Activated CD4-positive, alpha-beta T cell treated with anti-CD3 and anti-CD28 coated beads, Interleukin-2, Interleukin-6, amounts not matched to agents 100 ng/mL and 50 ng/mL, durations not matched to agents 16 hours and 8 hours (primary cell): ENCODE measurements around the gene MON2.

ENCODE experiments used
- DNase-seq: peaks from one replicate; pipeline ENCODE4 v3.0.0-alpha.2; 2020

The MON2 gene

DNA sequence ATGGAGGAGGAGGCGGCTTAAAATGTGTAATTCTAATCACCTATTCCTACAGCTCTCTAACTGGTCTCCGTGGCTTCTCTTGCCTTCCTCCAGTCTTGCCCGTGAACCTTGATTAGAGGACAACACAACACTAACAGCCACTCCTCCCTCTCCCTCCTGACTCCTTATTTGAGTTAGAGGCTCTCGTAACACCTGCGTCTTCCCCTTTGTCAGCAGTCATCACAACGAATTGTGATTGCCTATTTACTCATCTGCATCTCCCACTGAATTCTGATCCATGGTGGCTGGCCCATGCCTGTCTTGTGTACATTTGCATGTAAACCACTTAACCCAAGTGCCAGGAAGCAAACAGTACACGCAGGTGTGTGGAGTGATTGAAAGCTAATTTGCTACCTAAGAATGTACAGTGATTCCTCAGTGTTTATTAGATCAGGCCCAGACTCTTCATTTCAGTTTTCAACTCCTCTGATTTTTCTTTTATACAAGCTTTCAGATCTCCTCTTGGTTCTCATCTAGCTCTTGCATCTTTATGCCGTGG, 154.5 kb downstream of the MON2 start:
- DNase-seq = no peak

DNA sequence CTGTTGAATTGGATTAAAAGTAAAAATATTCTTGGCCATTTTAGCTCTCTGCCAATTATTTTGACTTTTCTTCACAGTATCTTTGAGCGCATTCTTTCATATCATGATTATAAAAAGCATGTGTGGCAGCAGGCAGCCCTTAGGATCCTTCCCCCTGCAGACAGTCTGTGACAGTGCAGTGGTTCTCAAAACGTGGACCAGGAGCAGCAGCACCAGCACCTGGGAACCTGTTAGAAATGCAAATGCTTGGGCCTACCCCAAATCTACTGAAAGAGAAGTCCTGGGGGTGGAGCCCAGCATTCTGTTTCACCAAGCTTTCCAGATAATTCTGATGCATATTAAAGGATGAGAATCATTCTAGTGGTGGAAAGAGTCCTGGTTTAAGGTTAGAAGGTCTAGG, 155.6 kb downstream of the MON2 start:
- DNase-seq = no peak

DNA sequence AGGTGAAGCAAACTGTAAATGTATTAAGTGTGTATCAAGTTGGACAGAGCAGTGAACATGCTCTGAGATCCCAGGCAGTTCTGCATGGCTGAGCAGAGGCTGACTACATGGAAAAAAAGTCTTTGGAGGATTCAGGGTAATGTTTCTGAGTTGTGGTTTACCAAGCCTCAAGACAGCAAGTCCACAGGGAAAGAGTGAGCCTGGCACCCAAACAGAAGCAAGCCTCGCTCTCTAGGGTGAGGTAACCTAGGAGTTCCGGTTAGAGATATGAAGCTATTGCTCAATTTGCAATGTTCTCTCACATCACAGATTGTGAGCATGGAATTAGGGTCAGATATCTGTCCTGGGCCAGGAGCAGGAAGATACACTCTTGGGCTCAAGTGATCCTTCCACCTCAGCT, 158.6 kb downstream of the MON2 start:
- DNase-seq = no peak

DNA sequence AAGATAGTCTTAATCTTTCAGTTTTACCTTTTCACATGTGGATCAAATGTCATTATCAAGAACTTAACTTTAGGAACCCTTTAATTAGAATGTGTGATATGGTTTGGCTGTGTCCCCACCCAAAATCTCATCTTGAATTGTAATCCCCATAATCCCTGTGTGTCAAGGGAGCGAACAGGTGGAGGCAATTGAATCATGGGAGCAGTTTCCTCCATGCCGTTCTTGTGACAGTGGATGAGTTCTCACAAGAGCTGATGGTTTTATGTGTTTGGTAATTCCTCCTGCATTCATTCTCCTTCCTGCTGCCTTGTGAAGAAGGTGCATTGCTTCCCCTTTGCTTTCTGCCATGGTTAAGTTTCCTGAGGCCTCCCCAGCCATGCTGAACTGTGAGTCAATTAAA, 160.6 kb downstream of the MON2 start:
- no peak for DNase-seq

DNA sequence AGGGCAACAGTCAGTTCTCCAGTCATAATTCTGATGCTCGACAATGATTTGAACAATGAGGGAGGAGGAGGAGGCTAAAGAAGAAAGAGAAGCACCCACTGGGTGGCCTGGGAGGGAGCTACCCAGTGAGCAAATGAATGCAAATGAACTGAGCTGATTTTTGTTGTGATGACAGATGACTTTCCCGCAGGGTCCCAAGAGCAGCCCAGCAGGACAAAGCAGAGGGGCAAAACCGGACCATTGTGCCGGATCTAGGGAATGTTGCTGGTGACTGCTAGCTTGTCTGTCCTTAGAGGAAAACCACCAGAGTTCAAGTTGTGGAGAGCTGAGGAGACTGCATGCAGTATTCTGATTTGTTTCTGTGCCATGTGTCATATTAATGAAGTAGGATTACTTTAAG, 162.8 kb downstream of the MON2 start:
- DNase-seq = no peak

DNA sequence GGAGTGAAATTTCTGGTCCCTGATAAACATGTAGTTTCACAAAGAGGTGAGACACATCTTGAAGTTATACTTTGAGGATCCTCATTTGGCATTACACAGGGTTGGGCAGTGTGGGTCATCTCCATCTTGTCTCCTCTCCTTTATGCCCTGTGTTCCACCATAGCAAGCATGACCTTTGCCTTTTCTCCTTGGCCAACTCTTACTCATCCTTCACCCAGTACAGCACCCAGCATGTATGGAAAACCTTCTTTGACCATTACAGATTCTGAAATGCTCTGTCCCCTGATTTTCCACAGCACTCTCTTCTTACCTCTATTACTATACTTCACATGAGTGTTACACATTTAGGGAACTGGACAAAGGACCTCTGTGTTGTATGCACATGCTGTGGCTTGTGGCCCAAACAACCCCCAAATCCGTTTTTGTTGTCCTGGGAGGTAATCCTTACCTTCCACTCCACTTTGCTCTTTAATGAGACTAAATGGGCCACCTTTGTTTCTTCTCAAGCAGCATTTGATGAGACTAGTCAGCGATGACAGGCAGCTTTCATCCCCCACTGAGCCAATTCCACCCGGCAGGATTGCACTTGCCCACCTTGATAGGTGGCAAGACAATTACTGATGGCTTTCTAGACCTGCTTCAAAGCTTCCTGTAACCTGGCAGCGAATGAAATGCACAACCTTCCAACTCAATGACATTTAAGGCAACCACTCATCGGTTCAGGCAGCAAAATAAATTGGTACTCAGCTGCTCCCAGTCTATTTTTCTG, 163.5 kb downstream of the MON2 start:
- DNase-seq = no peak

DNA sequence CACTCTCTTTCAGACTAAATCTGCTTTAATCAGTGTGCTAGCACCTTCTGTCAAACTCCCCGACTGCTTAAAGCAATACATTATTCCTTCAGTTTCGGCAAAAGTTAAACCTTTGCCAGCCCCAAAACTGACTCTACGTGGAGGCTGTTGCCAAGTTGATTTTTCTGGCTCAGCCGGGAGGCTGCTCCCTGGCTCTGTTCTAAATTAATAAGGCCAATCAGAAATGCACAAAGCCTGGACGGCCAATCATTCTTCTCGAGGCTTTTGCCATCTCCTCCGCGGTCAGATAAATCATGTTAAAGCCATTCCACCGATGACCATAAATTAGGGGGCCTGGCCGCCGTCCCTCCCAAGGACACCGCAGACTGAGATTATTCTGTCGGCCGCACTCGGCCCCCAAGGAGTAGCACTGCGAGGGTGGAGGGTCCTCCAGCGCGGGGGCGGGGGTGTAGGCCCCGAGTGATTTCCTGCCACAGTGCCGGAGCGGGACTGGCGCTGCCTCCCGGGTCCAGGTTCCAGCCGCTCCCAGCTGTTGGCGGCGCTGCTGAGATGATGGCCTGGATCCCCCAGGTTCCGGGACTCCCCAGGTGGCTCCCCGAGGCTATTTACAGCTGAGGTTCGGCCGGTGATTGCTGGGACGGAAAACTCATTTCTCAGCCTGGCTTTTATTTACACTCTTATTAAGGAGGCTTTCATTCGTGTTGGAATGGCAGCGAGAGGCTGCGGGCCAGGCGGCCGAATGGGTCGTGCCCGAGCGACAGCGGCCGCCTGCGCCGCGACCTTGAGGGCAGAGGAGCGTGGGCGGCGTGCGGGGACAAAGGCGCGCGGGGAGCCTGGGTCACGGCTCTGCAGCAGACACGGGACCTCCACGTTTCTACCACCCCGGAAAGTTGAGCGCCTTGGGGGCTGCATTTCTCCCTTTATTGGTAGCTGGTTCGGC, 165.1 kb downstream of the MON2 start:
- DNase-seq = no peak

DNA sequence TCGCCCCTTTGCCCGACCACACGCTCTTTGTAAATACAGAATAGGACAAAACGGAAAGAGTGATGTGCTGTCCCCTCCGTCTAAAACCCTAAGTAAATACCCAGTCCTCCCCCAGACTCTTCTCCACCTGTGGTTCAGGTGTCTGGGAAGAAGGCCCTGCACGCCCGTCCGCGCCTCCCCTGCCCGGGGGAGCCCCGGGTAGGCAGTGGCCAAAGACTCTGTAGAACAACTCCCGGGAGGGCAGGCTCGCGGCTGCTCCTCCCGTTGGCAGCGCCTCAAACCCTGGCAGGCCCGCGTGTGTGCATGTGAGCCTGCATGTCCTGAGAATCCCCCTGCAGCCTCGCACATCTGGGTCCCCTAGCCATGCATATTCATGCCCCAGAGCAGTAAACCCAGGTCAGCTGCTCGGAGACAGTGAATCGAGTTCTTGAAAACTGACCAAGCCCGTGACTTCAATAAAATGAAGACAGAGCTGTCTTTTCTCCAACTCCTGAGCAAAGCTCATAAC, 165.8 kb downstream of the MON2 start:
- DNase-seq = no peak

DNA sequence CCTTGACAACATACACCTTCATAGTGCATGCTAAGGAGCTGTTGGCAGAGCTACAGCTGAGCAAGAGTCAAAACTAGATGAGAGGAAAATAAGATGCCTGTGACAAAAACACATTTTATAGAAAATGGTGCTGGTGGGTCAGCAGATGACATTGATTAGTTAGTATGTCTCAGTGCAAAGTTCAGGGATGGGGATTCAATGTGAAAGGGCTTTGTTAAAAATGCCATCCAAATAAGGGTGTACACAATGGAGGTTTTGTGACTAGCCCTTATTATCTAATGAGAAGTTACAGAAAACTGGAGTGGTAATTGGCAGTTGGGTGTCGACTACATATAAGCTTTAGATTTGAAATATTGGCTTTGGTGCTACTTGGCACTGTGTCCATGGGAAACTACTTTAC, 169.0 kb downstream of the MON2 start:
- DNase-seq = no peak

DNA sequence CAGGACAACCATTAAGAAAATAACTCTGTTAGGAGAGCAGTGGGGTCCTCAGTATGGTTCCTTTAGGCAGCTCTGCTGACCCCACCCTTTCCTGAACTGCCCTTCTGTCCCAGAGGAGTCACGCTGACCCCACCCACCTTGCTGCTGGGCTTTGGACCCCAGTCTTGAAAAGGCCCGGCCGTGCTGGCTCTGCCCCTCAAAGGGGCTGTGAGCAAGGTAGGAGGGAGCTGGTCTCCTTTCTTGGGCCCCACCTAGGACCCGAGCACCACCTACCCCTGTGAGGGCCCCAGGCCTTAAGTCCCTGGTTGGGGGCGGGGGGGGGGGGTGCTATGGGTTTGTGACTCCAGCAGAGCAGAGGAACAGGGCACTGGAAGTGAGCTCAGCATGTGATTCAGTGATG, 171.1 kb downstream of the MON2 start:
- no peak for DNase-seq

DNA sequence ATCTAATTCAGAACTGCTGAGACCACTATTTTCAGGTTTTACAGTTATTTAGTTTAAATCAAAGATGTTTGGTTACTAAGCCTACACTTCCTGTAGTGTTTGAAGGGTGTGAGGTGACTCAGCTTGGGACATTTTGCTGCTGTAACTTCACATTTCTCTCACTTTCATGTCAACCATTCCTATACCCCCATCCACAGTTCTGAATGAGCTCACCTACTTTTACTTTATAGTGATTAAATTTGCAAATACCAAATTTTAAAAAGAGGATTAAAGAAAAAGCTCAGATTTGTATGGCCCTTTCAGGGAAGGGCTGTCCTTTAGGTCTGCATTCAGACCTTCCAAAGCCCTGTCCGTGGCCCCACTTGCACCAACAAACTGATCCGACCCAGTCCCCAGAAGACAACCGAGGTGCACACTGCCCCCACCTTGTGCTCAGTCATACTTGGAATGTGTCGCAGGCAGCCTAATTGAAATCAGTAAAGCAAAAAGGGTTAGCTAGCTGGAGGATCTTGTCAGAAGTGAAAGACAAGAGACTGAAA, 174.4 kb downstream of the MON2 start:
- peak; percentile 86 for DNase-seq

DNA sequence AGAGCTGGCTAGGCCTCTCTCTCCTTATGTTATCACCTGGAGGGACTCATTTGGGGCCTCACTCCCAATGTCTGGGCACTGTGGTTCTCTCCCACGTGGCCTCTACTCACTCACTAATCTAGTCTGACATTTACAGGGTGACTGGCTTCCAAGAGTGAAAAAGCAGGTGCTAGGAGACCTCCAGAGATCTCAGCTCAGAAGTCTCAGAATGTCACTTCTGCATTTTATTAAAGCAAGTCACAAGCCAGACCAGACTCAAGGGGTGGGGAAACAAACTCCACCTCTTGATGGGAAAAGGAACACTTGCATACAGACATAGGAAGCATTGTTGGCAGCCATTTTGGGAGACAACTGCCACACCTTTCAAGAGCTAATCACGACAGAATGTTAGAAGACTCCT, 175.9 kb downstream of the MON2 start:
- no peak for DNase-seq

DNA sequence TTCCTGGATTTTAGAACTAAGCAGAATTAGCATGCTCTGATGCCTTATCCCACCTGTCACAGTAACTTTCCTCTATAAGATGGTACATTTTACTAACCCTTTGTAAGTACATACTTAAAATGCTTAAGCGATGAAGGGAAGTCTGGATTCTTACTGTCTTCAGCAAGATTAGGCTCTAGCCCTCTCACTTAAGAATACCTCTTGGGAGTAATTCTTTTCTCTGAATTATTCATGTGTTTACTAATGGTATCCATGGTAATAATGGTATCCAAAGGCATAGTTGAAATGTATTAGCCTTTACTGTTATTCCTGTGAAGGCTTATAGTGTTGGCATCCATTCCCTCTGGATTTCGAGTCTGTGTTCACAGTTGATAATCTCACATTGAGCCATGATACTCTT, 176.9 kb downstream of the MON2 start:
- no peak for DNase-seq

DNA sequence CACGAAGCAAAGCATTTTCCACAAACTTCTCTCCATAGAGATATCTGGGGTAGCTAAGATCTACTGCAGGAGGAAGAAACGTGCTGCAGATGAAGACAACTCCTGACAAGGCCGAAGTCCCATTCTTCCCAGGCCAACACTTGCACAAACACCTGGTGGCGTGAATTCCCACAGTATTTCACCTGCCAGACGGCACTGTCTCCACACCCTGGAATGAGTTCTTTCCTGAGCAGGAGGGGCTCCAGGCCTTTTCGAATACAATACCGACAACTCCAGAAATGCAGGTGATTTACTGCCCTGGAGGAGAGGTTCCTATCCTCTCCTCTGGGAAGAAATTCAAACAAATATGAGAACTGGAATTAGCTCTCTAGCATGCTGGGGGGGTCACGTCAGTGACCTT, 179.9 kb downstream of the MON2 start:
- DNase-seq = no peak

DNA sequence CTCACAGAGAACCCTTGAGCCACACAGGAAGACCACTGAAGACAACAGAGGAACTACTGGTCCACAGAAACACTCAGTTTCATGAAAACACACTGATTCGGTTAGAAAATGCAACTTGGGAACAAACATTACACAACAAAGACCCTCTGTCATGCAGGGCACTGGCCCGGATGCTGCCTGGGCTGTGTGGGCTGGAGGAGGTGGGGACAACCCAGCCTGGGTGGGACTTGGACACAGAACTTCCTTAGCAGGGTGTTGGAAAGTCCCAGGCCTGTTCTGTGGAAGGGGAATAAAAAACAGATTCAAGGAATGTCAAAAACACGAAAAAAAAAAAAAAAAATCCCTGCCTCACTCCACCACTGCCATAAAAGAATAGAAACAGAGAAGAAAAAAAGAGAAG, 181.0 kb downstream of the MON2 start:
- DNase-seq = no peak

DNA sequence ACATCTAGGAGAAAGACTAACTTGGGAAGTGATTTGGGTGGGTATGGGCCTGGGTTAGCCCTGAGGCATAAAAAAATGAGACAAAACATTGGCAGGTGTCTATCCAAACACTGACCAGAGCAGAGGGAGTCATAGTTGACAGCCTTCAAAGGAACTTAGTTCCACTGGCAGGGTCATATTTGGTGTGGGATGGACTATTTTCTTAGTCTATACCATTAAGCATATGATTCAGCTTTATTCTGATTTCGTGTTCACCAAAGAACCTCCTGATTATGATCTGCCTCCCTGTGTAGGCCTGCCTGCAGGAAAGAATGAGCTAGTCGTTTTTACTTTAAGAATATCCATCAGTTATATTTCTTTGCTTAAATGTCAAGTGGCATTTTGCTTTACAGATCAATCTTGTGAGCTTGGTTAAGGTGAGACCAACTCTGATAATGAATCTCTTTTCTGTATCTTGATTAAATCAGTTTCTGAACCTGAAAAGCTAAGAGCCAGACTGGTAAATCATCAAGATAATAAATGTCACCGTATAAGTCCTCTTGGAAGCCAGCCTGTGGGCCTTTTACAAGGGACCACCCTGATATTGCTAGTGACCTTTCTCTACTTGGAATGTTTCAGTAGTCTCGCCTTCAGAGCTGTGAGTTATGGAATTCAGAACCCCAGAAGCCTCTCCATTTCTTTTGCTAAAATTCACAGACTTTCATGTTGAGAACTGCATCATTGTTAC, 182.9 kb downstream of the MON2 start:
- no peak for DNase-seq
